Gastrocnemius medialis (tissue), 4 donors: ENCODE measurements around the gene GGA2. TPM values are rescaled to one million over a fixed set of nuclear protein-coding genes. Genes with fewer than 3 reads are reported as not detected.
"Not testable (repeated sequence)": the region's sequence is repeated elsewhere in the genome, so short reads cannot be mapped to it uniquely, and the experiment has no call there.

Experiments used
- ATAC-seq, 2 donors: fragments of 150-250 bp; one replicate each; pipeline ENCODE4 v1.9.1; 2016
- DNase-seq, 2 donors: peaks; one replicate each; pipeline ENCODE4 v3.0.0-alpha.2; 2019
- H3K27ac ChIP-seq, 4 donors: fragments of 200-600 bp; sonication (generic); 1 replicate in 1 of 4; 2 replicates in 3 of 4; pipeline ENCODE4 v1.5.1; 2016 to 2018; ENCODE audit warnings: mild to moderate bottlenecking in 2 of 4, moderate library complexity in 1 of 4
- H3K27me3 ChIP-seq, 3 donors: fragments of 200-600 bp; sonication (generic) in 2 of 3; 1 replicate in 1 of 3; 2 replicates in 2 of 3; pipeline versions ENCODE4 v1.5.1 to v1.6.0; 2016 to 2019; ENCODE audit warnings: mild to moderate bottlenecking in 1 of 3, moderate library complexity in 1 of 3
- H3K36me3 ChIP-seq, 2 donors: fragments of 200-600 bp; sonication (generic) in 1 of 2; one replicate each; pipeline ENCODE4 v1.5.1; 2017 to 2018
- H3K4me1 ChIP-seq, 2 donors: fragments of 200-600 bp; sonication (generic) in 1 of 2; one replicate each; pipeline ENCODE4 v1.5.1; 2016 to 2017; ENCODE audit warnings: mild to moderate bottlenecking in 2 of 2
- H3K4me3 ChIP-seq, 4 donors: fragments of 200-600 bp; sonication (generic) in 3 of 4; 1 replicate in 1 of 4; 2 replicates in 3 of 4; pipeline ENCODE4 v1.5.1; 2016 to 2019; ENCODE audit warnings: mild to moderate bottlenecking in 2 of 4
- H3K9me3 ChIP-seq, 3 donors: fragments of 200-600 bp; sonication (generic) in 2 of 3; 1 replicate in 1 of 3; 2 replicates in 2 of 3; pipeline ENCODE4 v1.5.1; 2016 to 2019
- POLR2A ChIP-seq, 2 donors: fragments of 450-650 bp; IDR thresholded peaks; one replicate each; pipeline ENCODE4 v1.6.1; 2017; ENCODE audit warnings: antibody characterized with exemption in 2 of 2, mild to moderate bottlenecking in 2 of 2, moderate library complexity in 2 of 2
- in situ Hi-C, 4 donors: fragments of 200-750 bp; cut with MboI; loops; one replicate each; pipeline versions ENCODE4 v1.15.0 to v1.8.0; 2017; ENCODE audit warnings: low sequenced_read_pairs in 4 of 4
- intact Hi-C: fragments of 100-400 bp; cut with DNase I; formaldehyde crosslinking; loops from one replicate; pipeline ENCODE4 v1.15.1; 2023; ENCODE audit warnings: low total_unique reads
- total RNA-seq, 4 donors: library from RNA; depleted of rRNA; stranded (reverse); fragments of >200 nt; gene quantifications; one replicate each; pipeline versions ENCODE4 v1.1.0 to v1.2.3, GENCODE V29; 2016
- TF ChIP-seq, protein P1 (sequence below), 5 experiments: fragments of 450-650 bp in 3 of 5; fragments of 200-600 bp in 2 of 5; sonication (generic) in 2 of 5; IDR thresholded peaks in 4 of 5; conservative IDR thresholded peaks in 1 of 5; 1 replicate in 4 of 5; 2 replicates in 1 of 5; pipeline ENCODE4 v1.5.1; 2016 to 2019; ENCODE audit warnings: antibody characterized with exemption in 5 of 5, mild to moderate bottlenecking in 3 of 5, moderate library complexity in 3 of 5

GGA2 gene
- total RNA-seq, 4 donors from 2014 or later, result 31.0 to 79.9 (median 48.8) TPM

DNA sequence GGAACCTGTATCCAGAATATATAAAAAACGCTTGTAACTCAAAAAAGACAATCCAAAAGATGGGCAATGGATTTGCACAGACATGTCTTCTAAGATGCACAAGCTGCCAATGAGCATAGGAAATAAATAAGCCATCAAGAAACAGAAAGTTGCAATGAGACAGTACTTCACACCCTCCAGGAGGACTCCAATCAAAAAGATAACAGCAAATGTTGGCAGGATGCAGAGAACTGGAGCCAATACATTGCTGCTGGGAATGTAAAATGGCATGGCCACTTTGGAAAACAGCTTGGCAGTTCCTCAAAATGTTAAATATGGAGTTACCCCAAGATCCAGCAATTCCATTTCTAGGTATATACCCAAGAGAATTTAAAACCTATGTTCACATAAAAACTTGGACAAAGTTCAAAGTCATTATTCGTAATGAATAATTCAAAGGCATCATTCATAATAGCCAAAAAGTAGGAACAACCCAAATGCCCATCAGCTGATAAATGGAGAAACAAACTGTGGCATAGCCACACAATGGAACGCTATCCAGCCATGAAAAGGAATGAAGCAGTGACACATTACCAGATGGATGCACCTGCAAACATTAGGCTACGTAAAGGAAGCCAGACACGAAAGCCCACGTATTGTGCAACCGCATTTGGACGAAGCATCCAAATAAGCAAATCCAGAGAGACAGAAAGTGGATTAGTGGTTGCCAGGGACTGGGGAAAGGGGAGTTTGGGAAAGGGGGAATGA is 25.6 kb downstream of the GGA2 start:
- Histone ChIP-seq H3K4me1 (no peaks in the 10 kb centered on the region), H3K36me3 (peaks cover 2 to 99% of the 10 kb centered on the region in 2 donors), H3K9me3 (no peaks in the 10 kb centered on the region), H3K27ac (no peak overlapping the region), H3K27me3 (no peaks in the 10 kb centered on the region), H3K4me3 (no peak overlapping the region)
- no peak for TF ChIP-seq POLR2A (IDR thresholded peaks at IDR 0.05)
- TF ChIP-seq, protein P1, sequence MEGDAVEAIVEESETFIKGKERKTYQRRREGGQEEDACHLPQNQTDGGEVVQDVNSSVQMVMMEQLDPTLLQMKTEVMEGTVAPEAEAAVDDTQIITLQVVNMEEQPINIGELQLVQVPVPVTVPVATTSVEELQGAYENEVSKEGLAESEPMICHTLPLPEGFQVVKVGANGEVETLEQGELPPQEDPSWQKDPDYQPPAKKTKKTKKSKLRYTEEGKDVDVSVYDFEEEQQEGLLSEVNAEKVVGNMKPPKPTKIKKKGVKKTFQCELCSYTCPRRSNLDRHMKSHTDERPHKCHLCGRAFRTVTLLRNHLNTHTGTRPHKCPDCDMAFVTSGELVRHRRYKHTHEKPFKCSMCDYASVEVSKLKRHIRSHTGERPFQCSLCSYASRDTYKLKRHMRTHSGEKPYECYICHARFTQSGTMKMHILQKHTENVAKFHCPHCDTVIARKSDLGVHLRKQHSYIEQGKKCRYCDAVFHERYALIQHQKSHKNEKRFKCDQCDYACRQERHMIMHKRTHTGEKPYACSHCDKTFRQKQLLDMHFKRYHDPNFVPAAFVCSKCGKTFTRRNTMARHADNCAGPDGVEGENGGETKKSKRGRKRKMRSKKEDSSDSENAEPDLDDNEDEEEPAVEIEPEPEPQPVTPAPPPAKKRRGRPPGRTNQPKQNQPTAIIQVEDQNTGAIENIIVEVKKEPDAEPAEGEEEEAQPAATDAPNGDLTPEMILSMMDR (IDR thresholded peaks at IDR 0.05 in 4 of 5, conservative IDR thresholded peaks at IDR 0.05 in 1 of 5), result no peak
- intact Hi-C loops (no loop called here), in situ Hi-C loops (no loop called here)
- DNase-seq (no peak), ATAC-seq (no peak)

DNA sequence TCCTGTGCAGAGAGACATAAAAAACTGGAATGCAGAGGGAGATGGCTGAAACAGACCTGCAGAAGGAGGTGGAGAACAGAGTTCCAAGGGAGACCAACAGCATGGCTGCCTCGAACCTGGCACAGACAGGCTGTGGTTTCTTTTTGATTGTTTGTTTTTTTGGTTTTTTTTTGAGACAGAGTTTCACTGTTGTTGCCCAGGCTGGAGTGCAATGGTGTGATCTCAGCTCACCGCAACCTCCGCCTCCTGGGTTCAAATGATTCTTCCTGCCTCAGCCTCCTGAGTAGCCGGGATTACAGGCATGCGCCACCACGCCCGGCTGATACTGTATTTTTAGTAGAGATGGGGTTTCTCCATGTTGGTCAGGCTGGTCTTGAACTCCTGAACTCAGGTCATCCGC is 26.8 kb downstream of the GGA2 start:
- in situ Hi-C loops, H3K9me3 ChIP-seq, intact Hi-C loops, H3K27ac ChIP-seq, DNase-seq, H3K4me3 ChIP-seq, H3K4me1 ChIP-seq, H3K27me3 ChIP-seq, ATAC-seq: not testable (repeated sequence)
- H3K36me3 ChIP-seq, result peaks cover 2 to 99% of the 10 kb centered on the region in 2 donors

DNA sequence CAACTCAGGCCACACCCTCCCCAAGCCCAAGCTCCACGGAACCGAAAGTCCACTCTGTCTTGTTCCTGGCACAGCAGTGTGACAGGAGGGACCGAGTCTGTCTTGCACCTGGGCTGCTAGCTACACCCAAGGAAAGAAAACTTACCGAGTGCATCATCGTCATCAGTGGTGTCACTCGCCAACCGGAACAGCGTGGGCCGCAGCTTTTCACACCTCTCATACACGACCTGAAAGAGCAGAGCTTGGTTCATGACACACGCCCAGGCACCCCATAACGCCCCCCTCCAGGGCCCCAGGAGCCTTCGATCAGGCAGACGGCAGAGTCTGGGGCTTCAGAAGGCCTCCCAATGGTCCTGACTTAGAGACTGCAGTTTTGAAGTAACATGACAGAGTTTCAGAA is 27.5 kb downstream of the GGA2 start:
- ATAC-seq, result no peak
- no peak overlapping the region for H3K27ac ChIP-seq
- no peaks in the 10 kb centered on the region for H3K9me3 ChIP-seq
- H3K27me3 ChIP-seq, result no peaks in the 10 kb centered on the region
- no peaks in the 10 kb centered on the region for H3K4me1 ChIP-seq
- TF ChIP-seq, protein P1 (IDR thresholded peaks at IDR 0.05 in 4 of 5, conservative IDR thresholded peaks at IDR 0.05 in 1 of 5), result no peak
- no peak for TF ChIP-seq POLR2A (IDR thresholded peaks at IDR 0.05)
- no peak overlapping the region for H3K4me3 ChIP-seq
- DNase-seq, result no peak
- in situ Hi-C loops (no loop called here), intact Hi-C loops (no loop called here)
- peaks cover 2 to 99% of the 10 kb centered on the region in 2 donors for H3K36me3 ChIP-seq

DNA sequence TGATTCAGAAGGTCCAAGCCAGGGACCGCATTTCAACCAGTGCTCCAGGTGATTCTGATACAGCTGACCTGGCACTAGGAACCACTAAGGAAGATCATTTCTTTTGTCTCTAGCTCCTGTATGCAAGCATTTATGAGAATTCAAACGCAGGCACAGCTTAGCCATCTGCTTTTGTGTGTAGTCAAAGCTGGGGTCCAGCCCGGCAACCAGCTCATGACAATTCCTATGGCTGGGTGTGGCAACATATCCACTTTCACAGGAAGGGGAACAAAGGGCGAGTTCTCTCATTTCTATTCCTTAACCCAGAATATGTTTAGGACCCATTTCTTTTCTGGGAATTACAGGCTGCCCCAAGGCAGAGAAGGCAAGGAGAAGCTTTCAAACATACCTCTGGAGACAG is 30.0 kb downstream of the GGA2 start:
- H3K4me3 ChIP-seq, result no peak overlapping the region
- intact Hi-C loops (no loop called here), in situ Hi-C loops (no loop called here)
- no peak overlapping the region for H3K27ac ChIP-seq
- TF ChIP-seq, protein P1 (IDR thresholded peaks at IDR 0.05 in 4 of 5, conservative IDR thresholded peaks at IDR 0.05 in 1 of 5), result no peak
- no peak for TF ChIP-seq POLR2A (IDR thresholded peaks at IDR 0.05)
- no peaks in the 10 kb centered on the region for H3K4me1 ChIP-seq
- peaks cover 2 to 98% of the 10 kb centered on the region in 2 donors for H3K36me3 ChIP-seq
- DNase-seq, result no peak
- no peaks in the 10 kb centered on the region for H3K27me3 ChIP-seq
- no peaks in the 10 kb centered on the region for H3K9me3 ChIP-seq
- ATAC-seq, result no peak

DNA sequence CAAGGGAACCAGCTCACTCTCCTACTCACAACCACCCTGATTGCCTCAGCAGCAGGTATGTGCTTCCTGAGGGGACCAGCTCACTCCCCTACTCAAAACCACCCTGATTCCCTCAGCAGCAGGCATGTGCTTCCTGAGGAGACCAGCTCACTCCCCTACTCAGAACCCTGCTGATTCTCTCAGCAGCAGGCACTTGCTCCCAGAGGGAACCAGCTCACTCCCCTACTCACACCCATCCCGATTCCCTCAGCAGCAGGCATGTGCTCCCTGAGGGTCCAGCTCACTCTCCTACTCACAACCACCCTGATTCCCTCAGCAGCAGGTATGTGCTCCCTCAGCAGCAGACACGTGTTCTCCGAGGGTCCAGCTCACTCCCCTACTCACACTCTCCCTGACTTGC is 31.2 kb downstream of the GGA2 start:
- ATAC-seq, result no peak
- in situ Hi-C loops, result no loop called here
- TF ChIP-seq POLR2A (IDR thresholded peaks at IDR 0.05), result no peak
- TF ChIP-seq, protein P1 (IDR thresholded peaks at IDR 0.05 in 4 of 5, conservative IDR thresholded peaks at IDR 0.05 in 1 of 5), result no peak

More for the DNA sequence above, 31.2 kb downstream of the GGA2 start:
- H3K4me1 ChIP-seq, result no peaks in the 10 kb centered on the region
- H3K4me3 ChIP-seq, result no peak overlapping the region
- H3K9me3 ChIP-seq, result no peaks in the 10 kb centered on the region
- no peak for DNase-seq
- H3K36me3 ChIP-seq, result peaks cover 2 to 99% of the 10 kb centered on the region in 2 donors
- intact Hi-C loops, result no loop called here
- no peak overlapping the region for H3K27ac ChIP-seq
- no peaks in the 10 kb centered on the region for H3K27me3 ChIP-seq
